Right renal pelvis (tissue), 4 donors: ENCODE data around the gene CRELD1. TPM values are rescaled to one million over a fixed set of nuclear protein-coding genes. Genes with fewer than 3 reads are reported as not detected.

Experiments used
- DNase-seq, 4 donors: peaks; one replicate each; pipeline ENCODE4 v3.0.0-alpha.2; 2013; ENCODE audit warnings: low read depth in 4 of 4, low spot score in 3 of 4, missing footprints in 1 of 4
- polyA plus RNA-seq, 4 donors: library from polyadenylated mRNA; unstranded; fragments of 120-200 nt; gene quantifications; one replicate each; pipeline ENCODE4 v1.2.1, GENCODE V29; 2013; ENCODE audit not compliant: insufficient read length in 4 of 4

The CRELD1 gene
- polyA plus RNA-seq, 4 donors: 53.9 to 62.1 (median 58.8) TPM

- peak in 1 of 4 donors; percentile 28 for DNase-seq
These were observed 18.6 kb downstream of the CRELD1 start, which contains the start of gene PRRT3 for GRCh38 chr3:9951962-9952805. PRRT3 (minus strand) TSS chr3:9952408; CDS start chr3:9950115, 2,293 bp downstream.

- peak in 3 of 4 donors; percentile 35 to 46 (median 36) for DNase-seq
These were observed 21.5 kb downstream of the CRELD1 start for GRCh38 chr3:9955067-9955502.

- DNase-seq: no peak
These were observed 22.1 kb downstream of the CRELD1 start for GRCh38 chr3:9955611-9956352.

- no peak for DNase-seq
These were observed 23.6 kb downstream of the CRELD1 start for GRCh38 chr3:9957214-9957613.

GRCh38 chr3:9965200-9965875, 31.7 kb downstream of the CRELD1 start:
- no peak for DNase-seq

- no peak for DNase-seq
These were observed 33.2 kb downstream of the CRELD1 start for GRCh38 chr3:9966841-9967240.

GRCh38 chr3:9969632-9970019, 36.0 kb downstream of the CRELD1 start:
- no peak for DNase-seq

GRCh38 chr3:9970020-9970652, 36.5 kb downstream of the CRELD1 start:
- DNase-seq: no peak

GRCh38 chr3:9976721-9977709, 43.4 kb downstream of the CRELD1 start:
- DNase-seq: no peak

GRCh38 chr3:9978710-9979305, 45.2 kb downstream of the CRELD1 start:
- DNase-seq: no peak

- DNase-seq: no peak
These were observed 46.6 kb downstream of the CRELD1 start for GRCh38 chr3:9980251-9980650.

GRCh38 chr3:9986230-9986725, 52.6 kb downstream of the CRELD1 start:
- no peak for DNase-seq

GRCh38 chr3:9994086-9994844, 60.6 kb downstream of the CRELD1 start:
- DNase-seq: no peak

Other genes starting within 250 kb of the CRELD1 start
- under 1 TPM; 0.08 to 0.15 (median 0.14) TPM for gene CPNE9, start 230.0 kb upstream of the CRELD1 start, polyA plus RNA-seq
- 10 to 100 TPM; 19.0 to 20.7 (median 19.9) TPM for gene BRPF1, start 202.1 kb upstream of the CRELD1 start, polyA plus RNA-seq
- 10 to 100 TPM; 47.6 to 61.9 (median 56.1) TPM for gene OGG1, start 183.9 kb upstream of the CRELD1 start, polyA plus RNA-seq
- gene CAMK1, start 163.9 kb upstream of the CRELD1 start, polyA plus RNA-seq: 10 to 100 TPM; 18.9 to 22.6 (median 20.0) TPM
- gene TADA3, start 141.4 kb upstream of the CRELD1 start, polyA plus RNA-seq: 10 to 100 TPM; 61.6 to 70.9 (median 65.7) TPM
- 100 to 1,000 TPM; 142 to 153 (median 142) TPM for gene ARPC4, start 140.8 kb upstream of the CRELD1 start, polyA plus RNA-seq
- 10 to 100 TPM; 38.6 to 60.3 (median 43.0) TPM for gene TTLL3, start 123.6 kb upstream of the CRELD1 start, polyA plus RNA-seq
- 10 to 100 TPM; 29.4 to 38.6 (median 33.7) TPM for gene RPUSD3, start 89.8 kb upstream of the CRELD1 start, polyA plus RNA-seq
- under 1 TPM in 1 of 4 donors, not detected in 3; 0.09 TPM for gene CIDEC, start 53.6 kb upstream of the CRELD1 start, polyA plus RNA-seq
- gene JAGN1, start 43.2 kb upstream of the CRELD1 start, polyA plus RNA-seq: 10 to 100 TPM; 47.9 to 50.0 (median 49.4) TPM
- 10 to 100 TPM; 11.0 to 15.2 (median 11.8) TPM for gene IL17RE, start 31.0 kb upstream of the CRELD1 start, polyA plus RNA-seq
- 10 to 100 TPM; 33.2 to 43.9 (median 40.1) TPM for gene IL17RC, start 16.7 kb upstream of the CRELD1 start, polyA plus RNA-seq
- 1 to 10 TPM; 3.8 to 4.5 (median 4.1) TPM for gene PRRT3, start 18.6 kb downstream of the CRELD1 start, polyA plus RNA-seq
- 10 to 100 TPM; 89.6 to 93.6 (median 91.8) TPM for gene EMC3, start 53.0 kb downstream of the CRELD1 start, polyA plus RNA-seq
- gene FANCD2, start 92.6 kb downstream of the CRELD1 start, polyA plus RNA-seq: 10 to 100 TPM; 14.4 to 19.3 (median 17.2) TPM
- 1 to 10 TPM in 1 of 4 donors, under 1 TPM in 2, not detected in 1; 0.13 to 1.2 (median 0.51) TPM for gene FANCD2OS, start 174.4 kb downstream of the CRELD1 start, polyA plus RNA-seq
- gene BRK1, start 181.8 kb downstream of the CRELD1 start, polyA plus RNA-seq: 100 to 1,000 TPM; 204 to 221 (median 219) TPM
- gene VHL, start 207.9 kb downstream of the CRELD1 start, polyA plus RNA-seq: 10 to 100 TPM; 72.0 to 87.6 (median 83.1) TPM
- 1 to 10 TPM in 1 of 4 donors, under 1 TPM in 3; 0.65 to 1.1 (median 0.88) TPM for gene IRAK2, start 231.1 kb downstream of the CRELD1 start, polyA plus RNA-seq